Neural progenitor cell (in vitro differentiated cells): ENCODE data around the gene PLA2G15.

ENCODE experiments used
- EZH2 ChIP-seq: fragments of 200-600 bp; sonication (generic); IDR thresholded peaks from 2 replicates; pipeline ENCODE4 v1.6.1; 2017; ENCODE audit warnings: antibody characterized with exemption, mild to moderate bottlenecking, moderate library complexity
- TF ChIP-seq, protein P1 (sequence below): fragments of 200-600 bp; sonication (generic); IDR thresholded peaks from 2 replicates; pipeline ENCODE4 v1.5.1; 2017; ENCODE audit warnings: antibody characterized with exemption, mild to moderate bottlenecking

DNA sequence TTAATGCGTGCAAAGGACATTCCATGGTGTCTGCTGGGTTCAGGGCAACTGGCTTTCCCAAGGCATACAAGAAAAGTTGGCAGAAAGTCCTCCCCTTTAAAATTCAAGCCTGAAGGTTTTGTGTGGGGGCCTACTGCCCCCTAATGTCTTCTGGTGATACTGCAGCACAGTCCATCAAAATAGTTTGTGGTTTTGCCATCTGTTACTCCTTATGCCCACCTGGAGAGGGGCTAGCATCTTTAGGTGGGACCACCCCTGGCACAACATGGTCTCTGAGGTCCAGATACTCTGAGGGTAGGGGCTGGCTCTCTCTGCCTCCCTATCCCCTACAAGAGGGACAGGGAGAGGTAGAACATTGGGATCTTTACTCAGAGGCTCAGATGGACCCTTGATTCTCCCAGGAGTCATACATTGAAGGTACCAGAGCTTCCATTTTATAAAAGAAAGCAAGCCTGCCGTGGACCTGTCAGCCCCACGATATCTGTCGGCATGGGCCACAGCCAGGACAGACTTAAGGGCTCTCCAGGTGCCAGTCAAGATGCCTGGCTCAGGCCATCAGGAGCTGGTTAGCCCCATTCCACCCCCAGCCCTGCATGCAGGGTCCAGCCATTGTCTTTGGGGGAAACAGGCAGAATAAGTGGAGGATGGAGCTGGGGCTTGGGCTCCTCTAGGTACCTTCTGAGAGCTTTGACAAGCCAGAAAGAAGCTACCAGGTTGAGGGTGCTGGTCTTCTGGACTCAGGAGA, 15.6 kb upstream of the PLA2G15 start:
- TF ChIP-seq, protein P1, sequence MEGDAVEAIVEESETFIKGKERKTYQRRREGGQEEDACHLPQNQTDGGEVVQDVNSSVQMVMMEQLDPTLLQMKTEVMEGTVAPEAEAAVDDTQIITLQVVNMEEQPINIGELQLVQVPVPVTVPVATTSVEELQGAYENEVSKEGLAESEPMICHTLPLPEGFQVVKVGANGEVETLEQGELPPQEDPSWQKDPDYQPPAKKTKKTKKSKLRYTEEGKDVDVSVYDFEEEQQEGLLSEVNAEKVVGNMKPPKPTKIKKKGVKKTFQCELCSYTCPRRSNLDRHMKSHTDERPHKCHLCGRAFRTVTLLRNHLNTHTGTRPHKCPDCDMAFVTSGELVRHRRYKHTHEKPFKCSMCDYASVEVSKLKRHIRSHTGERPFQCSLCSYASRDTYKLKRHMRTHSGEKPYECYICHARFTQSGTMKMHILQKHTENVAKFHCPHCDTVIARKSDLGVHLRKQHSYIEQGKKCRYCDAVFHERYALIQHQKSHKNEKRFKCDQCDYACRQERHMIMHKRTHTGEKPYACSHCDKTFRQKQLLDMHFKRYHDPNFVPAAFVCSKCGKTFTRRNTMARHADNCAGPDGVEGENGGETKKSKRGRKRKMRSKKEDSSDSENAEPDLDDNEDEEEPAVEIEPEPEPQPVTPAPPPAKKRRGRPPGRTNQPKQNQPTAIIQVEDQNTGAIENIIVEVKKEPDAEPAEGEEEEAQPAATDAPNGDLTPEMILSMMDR, result peak; percentile 87
- TF ChIP-seq EZH2, result no peak
